T-helper 2 cell treated with Interferon-gamma antibody and Interleukin-4, amounts not matched to agents 100 ng/mL and 5 ng/mL, for 36 hours (primary cell): ENCODE results near the gene CENPW. TPM values are rescaled to one million over a fixed set of nuclear protein-coding genes. Genes with fewer than 3 reads are reported as not detected.

ENCODE experiments used
- intact Hi-C: fragments of 100-400 bp; cut with micrococcal nuclease; formaldehyde crosslinking; loops from one replicate; pipeline ENCODE4 v1.15.1; 2023
- total RNA-seq: library from RNA; stranded (reverse); gene quantifications from 2 replicates; pipeline ENCODE4 v1.2.3, GENCODE V29; 2022

CENPW gene
- total RNA-seq, 1 donor from 2014 or later, result 57.9 TPM

DNA sequence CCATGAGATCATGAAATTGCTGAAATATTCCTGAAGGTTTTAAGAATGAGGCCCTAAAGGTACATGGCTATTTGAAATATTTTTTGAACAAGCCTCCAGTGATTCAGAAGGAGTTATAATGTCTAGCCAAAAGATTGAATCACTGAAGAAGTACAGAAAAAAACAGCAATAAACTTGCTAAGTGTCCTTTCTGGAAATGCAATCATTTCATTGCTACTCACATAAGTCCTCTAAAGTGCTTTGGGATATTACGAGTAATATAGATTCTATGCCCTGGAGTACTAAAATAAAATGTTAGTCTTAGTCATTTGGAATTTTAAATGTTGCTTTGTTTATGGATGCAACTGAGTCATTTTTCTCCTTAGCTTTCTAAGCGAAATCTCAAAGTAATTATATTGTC, 32.7 kb downstream of the CENPW start:
- intact Hi-C loops, result no loop called here

DNA sequence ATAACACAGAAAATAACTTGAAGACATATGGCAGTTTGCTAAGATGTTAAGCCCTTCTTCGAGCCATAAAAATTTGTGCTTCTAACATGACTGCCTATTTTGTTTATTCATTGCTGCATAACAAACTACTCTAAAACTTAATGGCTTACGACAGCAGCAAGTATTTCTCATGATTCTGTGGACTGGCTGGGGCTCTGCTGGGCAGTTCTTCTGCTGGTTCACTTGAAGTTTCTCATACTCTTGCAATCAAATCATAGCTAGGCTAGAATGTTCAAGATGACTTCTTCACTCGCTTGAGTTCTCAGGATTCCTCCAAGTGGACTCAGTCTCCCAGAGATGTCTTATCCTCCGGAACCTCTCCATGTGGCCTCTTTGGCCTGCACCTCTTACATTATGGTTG, 33.4 kb downstream of the CENPW start:
- intact Hi-C loops, result no loop called here

DNA sequence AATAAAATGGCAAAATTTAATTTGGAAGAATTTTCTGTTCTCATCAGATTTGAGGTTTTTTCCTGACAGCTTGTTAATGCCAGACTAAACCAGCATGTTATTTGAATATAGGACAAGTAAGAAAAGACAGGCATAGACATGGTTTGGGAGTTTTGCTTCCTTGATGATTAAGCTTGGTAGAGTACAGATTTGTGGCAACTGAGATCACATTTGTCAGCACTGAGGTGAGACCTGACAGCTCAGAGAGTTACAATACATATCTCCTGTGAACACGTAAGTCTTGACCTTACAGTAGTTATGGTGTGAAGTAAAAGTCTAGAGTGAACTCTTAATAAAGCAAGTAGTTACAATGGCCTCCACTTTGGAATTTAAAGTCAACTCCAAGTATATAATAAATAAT, 34.5 kb downstream of the CENPW start:
- intact Hi-C loops, result no loop called here

DNA sequence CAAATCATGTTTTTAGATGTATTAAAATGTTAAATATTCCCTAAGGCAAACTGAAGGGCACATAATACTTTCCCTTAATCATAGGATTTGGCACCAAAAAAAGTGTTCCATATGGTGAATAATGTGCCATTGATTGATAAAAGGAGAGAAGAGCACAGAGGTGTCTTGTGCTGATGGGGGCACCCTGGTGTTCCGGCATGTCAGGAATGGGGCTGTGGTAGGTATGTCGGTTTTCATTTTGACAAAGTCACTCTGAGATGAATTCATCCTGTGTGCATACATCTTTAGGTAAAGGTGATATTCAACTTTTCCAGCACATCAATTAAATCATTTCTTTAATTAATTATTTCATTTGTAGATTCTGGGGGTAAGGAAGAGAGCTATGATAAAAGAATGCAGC, 36.8 kb downstream of the CENPW start:
- intact Hi-C loops, result no loop called here

DNA sequence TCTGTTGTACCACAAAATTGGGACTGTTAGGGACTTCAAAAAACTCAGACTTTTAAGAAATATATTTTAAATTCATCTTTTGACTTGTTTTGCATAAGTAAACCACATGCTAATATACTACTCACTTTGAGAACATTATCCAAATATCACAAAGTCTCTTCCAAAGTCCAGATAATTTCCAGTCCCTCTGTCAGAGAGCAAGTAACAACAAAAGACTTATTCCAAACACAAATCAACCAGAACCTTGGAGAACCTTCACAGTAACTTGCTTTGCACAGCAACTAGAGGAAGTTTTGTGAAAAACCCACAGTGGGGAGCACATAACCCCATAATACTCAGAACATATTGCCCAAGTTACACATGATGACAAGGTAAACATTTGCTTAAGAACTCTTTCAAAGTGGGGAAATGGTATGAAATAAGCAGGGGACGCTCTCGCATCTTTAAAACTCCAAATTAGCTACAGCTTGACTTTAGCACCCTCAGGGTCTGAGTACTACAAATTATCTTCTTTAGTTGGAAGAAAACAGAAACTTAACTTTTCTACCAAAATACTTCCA, 37.8 kb downstream of the CENPW start:
- intact Hi-C loops, result no loop called here

DNA sequence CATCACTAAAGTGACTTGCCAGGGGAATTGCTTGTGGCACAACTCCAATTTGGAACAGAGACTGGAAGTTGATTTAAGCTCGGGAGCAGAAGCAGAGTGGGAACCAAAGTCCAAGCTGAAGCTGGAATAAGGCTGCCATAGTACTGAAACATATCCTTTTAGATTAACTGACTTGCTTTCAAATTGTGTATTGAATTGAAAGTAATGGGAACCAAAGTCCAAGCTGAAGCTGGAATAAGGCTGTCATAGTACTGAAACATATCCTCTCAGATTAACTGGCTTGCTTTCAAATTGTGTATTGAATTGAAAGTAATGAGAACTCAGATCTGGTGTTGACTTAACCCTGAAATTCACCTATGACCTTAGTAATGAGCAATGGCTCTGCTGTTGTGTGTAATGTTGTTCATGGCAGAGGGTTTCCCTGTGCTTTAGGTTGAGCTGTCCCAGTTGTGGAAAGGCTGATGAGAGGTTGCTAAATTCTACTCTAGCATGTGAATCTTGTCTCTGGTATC, 40.2 kb downstream of the CENPW start:
- intact Hi-C loops, result no loop called here

DNA sequence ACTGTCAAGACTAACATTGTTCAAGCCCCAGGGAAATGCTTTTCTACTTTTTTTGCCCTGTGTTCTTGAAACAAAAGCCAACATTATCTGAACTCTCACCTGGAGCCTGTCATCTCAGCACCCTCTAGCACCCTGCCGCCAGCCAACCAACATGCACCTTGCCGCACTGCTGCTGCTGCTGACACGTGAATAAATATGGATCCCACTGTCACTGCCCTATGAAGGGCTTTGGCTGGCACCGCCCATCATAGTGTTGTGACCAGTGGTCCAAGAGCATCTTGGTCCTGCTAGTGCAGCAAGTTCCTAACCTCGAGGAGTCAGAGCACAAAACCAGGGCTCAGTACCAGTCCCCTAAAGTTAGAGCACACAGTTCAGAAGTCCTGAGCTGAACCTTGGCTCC, 41.6 kb downstream of the CENPW start:
- intact Hi-C loops, result no loop called here

DNA sequence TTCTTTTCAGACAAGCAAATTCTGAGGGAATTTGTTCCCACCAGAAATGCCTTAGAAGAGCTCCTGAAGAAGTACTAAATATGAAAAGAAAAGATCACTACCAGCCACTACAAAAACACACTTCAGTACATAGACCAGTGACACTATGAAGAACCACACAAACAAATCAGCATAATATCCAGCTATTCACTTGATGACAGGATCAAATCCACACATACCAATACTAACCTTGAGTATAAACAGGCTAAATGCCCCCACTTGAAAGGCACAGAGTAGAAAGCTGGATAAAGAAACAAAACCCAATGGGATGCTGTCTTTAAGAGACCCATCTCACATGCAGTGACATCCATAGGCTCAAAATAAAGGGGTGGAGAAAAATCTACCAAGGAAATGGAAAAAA, 43.3 kb downstream of the CENPW start:
- intact Hi-C loops, result no loop called here

DNA sequence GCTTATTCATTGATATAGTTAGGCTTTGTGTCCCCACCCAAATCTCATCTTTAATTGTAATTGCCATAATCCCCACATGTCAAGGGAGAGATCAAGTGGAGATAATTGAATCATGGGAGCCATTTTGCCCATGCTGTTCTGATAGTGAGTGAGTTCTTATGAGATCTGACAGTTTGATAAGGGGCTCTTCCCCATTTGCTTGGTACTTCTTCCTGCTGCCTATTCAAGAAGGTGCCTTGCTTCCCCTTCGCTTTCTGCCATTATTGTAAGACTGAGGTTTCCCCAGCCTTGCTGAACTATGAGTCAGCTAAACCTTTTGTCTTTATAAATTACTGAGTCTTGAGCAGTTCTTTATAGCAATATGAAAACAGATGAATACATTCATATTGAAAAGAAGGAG, 45.6 kb downstream of the CENPW start:
- intact Hi-C loops, result no loop called here

DNA sequence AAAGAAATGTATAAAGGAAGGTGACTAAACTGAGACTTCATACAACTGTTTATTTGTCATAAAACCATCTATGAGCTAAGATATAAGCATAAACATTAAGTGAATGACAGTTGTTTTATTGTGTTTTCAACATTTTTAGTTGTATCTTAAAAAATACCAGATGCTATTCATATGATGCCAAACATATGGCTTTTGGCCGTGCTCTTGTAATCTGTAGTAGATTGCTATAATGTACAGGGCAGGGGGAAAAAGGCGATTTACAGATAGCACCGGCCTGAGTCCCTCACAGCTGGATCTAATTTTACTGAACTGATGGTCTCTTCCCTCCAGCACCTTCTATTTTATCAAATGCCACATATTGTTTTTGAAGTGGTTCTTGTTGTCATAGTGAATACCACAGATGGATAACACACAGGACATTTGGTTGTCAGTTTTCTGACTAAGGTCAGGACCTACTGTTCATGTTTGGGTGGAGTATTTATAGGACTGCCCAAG, 48.2 kb downstream of the CENPW start:
- intact Hi-C loops, result no loop called here

DNA sequence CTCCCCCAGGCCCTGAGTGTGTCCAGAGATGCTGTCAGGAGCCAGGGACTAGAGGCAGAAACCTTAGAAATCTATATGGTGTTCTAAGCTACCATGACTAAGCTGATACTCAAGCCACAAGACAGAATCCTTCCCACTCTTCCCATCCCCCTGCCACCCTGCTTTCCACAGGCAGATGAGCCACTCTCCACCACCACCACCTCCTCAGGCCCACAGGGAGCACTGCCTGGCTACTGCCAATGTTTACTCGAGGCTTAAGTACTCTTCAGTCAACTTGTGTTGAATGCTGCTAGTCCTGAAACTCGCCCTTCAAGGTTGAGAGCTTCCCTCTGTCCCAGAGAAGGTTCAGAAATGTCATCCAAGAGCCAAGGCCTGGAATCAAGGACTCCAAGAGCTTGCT, 56.2 kb downstream of the CENPW start:
- intact Hi-C loops, result no loop called here
